Measurements from ENCODE around the gene MEIOC. TPM values are rescaled to one million over a fixed set of nuclear protein-coding genes. Genes with fewer than 3 reads are reported as not detected.
A peak's percentile ranks its signal among the peaks of the same experiment; 100 is the strongest.

Gene MEIOC
- total and polyA plus RNA-seq, 2 of the 4 experiments (the other 2 are of a cell fraction) = 0.27 to 0.36 TPM

- Histone ChIP-seq H3K9ac (ENCODE audit: low read depth, low read length) (peak overlapping the region; percentile 60), H3K4me2 (ENCODE audit: low read depth, low read length) (peak overlapping the region; percentile 94)
These were observed 51.6 kb downstream of the MEIOC start for GRCh38 chr17:44707755-44708400.

More at GRCh38 chr17:44707755-44708400, 51.6 kb downstream of the MEIOC start:
- Histone ChIP-seq H2AK9ac (replicated peaks; ENCODE audit: low read depth, low read length, poor library complexity) (no peak overlapping the region), H3K14ac (replicated peaks; ENCODE audit: low read depth, low read length) (peak overlapping the region; percentile 96), H2BK15ac (ENCODE audit: low read depth, low read length) (peak overlapping the region; percentile 16; the same call in 1 of the 3 replicates), H3K23ac (ENCODE audit: low read depth, low read length) (peak overlapping the region; percentile 72; the same call in 1 of the 2 replicates), H2BK120ac (ENCODE audit: low read depth, low read length) (peak overlapping the region; percentile 69; the same call in 1 of the 2 replicates), H3K9me1 (ENCODE audit: insufficient read depth, low read length) (no peaks in the 10 kb centered on the region), H3K4ac (ENCODE audit: low read depth, low read length) (peak overlapping the region; percentile 91), H3K4me3 (ENCODE audit: insufficient read depth, low read depth, low read length) (peak overlapping the region; percentile 76), H3K27ac (ENCODE audit: insufficient read depth, low read length) (peak overlapping the region; percentile 61), H3K9me3 (ENCODE audit: control insufficient read depth, insufficient read depth, low read length) (no peaks in the 10 kb centered on the region), H2BK20ac (ENCODE audit: low read depth, low read length) (no peak overlapping the region), H3K36me3 (ENCODE audit: control insufficient read depth, insufficient read depth, low read length) (no peaks in the 10 kb centered on the region), H4K8ac (ENCODE audit: low read depth in 2 of 2, low read length in 2 of 2) (peak overlapping the region; percentile 73 to 98), H4K20me1 (ENCODE audit: insufficient read depth, low read length) (no peaks in the 10 kb centered on the region), H2AFZ (replicated peaks; ENCODE audit: low read length, poor library complexity) (peak overlapping the region; percentile 93), H2AK5ac (ENCODE audit: low read depth, low read length) (0 out of 2 replicates have a peak overlapping the region, but pooled peaks have one; percentile 47), H3K27me3 (ENCODE audit: control insufficient read depth, insufficient read depth, low read length) (no peaks in the 10 kb centered on the region), H3K4me1 (ENCODE audit: control insufficient read depth, insufficient read depth, low read length) (peaks cover 2% of the 10 kb centered on the region), H4K5ac (ENCODE audit: low read depth, low read length) (peak overlapping the region; percentile 98), H2BK5ac (ENCODE audit: low read depth, low read length, poor library complexity, severe bottlenecking) (peak overlapping the region; percentile 91), H3K79me1 (ENCODE audit: low read depth in 1 of 2, low read length in 2 of 2) (peaks cover 3 to 13% of the 10 kb centered on the region in 2 experiments; a peak in 1 of 4 replicates), H3K56ac (ENCODE audit: extremely low read depth, insufficient read depth, low read length) (peak overlapping the region; percentile 34), H4K91ac (ENCODE audit: insufficient read depth, low read depth, low read length) (peak overlapping the region; percentile 81), H3K18ac (ENCODE audit: low read depth, low read length) (peak overlapping the region; percentile 92)
- dilution Hi-C loops (cut with HindIII; ENCODE audit: low sequenced_read_pairs, unreplicated experiment) = no loop called here
- ChIA-PET CTCF (no interaction called here), POLR2A (ENCODE audit: unreplicated experiment) (no interaction called here)
- no TSS peak for BruUV-seq (replicated peaks)
- ATAC-seq (ENCODE audit: low read depth) (peak; percentile 7; the same call in 1 of the 2 replicates), DNase-seq (no peak)
- WGBS, 2 experiments (ENCODE audit: extremely low coverage in 2 of 2, insufficient read length in 1 of 2) = 17 to 100% methylated on average over 2 to 3 of the region's 4 CpGs
- in situ Hi-C loops (cut with MboI; ENCODE audit: low sequenced_read_pairs) = no loop called here
- intact Hi-C loops (cut with micrococcal nuclease) = no loop called here
- TF ChIP-seq POLR2A (IDR thresholded peaks at IDR 0.05; ENCODE audit: low read depth, low read length) (no peak), NFE2L2 (IDR thresholded peaks at IDR 0.05; ENCODE audit: low read depth, low read length) (peak; percentile 84), CHD1 (IDR thresholded peaks at IDR 0.05; ENCODE audit: low read depth, low read length) (no peak), BHLHE40 (IDR thresholded peaks at IDR 0.05; ENCODE audit: low read depth, low read length) (no peak), ELK1 (IDR thresholded peaks at IDR 0.05; ENCODE audit: borderline replicate concordance, low read depth, low read length) (no peak), MAFK (IDR thresholded peaks at IDR 0.05; ENCODE audit: low read depth, low read length) (peak; percentile 34; the same call in 1 of the 2 replicates)

Measured in IMR-90 (cell line).